Thymus (tissue), 11 donors: ENCODE measurements around the gene ACER3. TPM values are rescaled to one million over a fixed set of nuclear protein-coding genes. Genes with fewer than 3 reads are reported as not detected.
A peak's percentile ranks its signal among the peaks of the same experiment; 100 is the strongest.
"Not testable (repeated sequence)": the region's sequence is repeated elsewhere in the genome, so short reads cannot be mapped to it uniquely, and the experiment has no call there.

Experiments
- DNase-seq, 9 donors: peaks; one replicate each; pipeline ENCODE4 v3.0.0-alpha.2; 2013; ENCODE audit warnings: low spot score in 9 of 9, low read depth in 6 of 9, missing footprints in 1 of 9
- H3K27ac ChIP-seq, 2 donors: one replicate each; pipeline ENCODE4 v1.5.1; 2013; ENCODE audit warnings: control low read depth in 1 of 2, low read depth in 1 of 2, low read length in 1 of 2, mild to moderate bottlenecking in 1 of 2, moderate library complexity in 1 of 2
- H3K27me3 ChIP-seq, 2 donors: one replicate each; pipeline ENCODE4 v1.5.1; 2013; ENCODE audit warnings: low read length in 1 of 2; ENCODE audit not compliant: control insufficient read depth in 2 of 2, insufficient read depth in 1 of 2
- H3K36me3 ChIP-seq, 2 donors: one replicate each; pipeline ENCODE4 v1.5.1; 2013; ENCODE audit warnings: low read length in 1 of 2, mild to moderate bottlenecking in 1 of 2, moderate library complexity in 1 of 2; ENCODE audit not compliant: control insufficient read depth in 2 of 2, insufficient read depth in 2 of 2
- H3K4me1 ChIP-seq, 2 donors: one replicate each; pipeline ENCODE4 v1.5.1; 2013; ENCODE audit warnings: low read length in 2 of 2; ENCODE audit not compliant: control insufficient read depth in 2 of 2, insufficient read depth in 2 of 2
- H3K4me3 ChIP-seq, 2 donors: one replicate each; pipeline ENCODE4 v1.5.1; 2013; ENCODE audit warnings: low read length in 2 of 2, control low read depth in 1 of 2, mild to moderate bottlenecking in 1 of 2
- H3K9me3 ChIP-seq, 2 donors: one replicate each; pipeline ENCODE4 v1.5.1; 2013; ENCODE audit warnings: low read length in 1 of 2, mild to moderate bottlenecking in 1 of 2; ENCODE audit not compliant: control insufficient read depth in 2 of 2, insufficient read depth in 1 of 2
- WGBS: extraction: QIAGEN DNeasy Blood & Tissue Kit; methylation state at CpG from one replicate; pipeline ENCODE4 v1.1.7; 2013; 5-methylcytosine and 5-hydroxymethylcytosine counted together
- polyA plus RNA-seq: library from polyadenylated mRNA; stranded (reverse); fragments of 200-250 nt; gene quantifications from one replicate; pipeline ENCODE4 v1.2.3, GENCODE V29; 2013
- total RNA-seq: library from RNA; stranded (reverse); fragments of 120-200 nt; gene quantifications from one replicate; pipeline ENCODE4 v1.2.4, GENCODE V29; 2013
- donor health status: healthy.

Gene ACER3
- total and polyA plus RNA-seq, 2 donors: 4.2 to 4.8 TPM

DNA sequence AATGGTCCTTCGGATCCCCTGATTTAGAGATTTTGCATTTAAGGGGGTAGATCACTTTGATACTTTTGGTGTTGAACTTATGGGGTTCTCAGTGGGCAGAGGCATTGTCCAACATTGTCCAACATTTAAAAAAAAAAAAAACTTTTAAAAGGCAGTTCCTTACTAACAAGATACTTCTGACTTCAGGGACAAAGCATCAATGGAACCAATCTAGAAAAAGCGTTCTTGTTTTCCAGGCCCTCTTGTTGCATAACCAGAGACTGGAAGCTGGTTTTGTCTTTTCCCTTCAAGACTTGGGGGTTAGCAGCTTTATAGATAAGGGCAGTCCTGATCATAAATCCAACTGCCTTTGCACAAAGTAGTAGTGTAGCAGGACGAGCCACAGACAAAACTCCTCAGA is 40.4 kb downstream of the ACER3 start:
- DNase-seq: no peak
- no peaks in the 10 kb centered on the region for H3K36me3 ChIP-seq
- H3K4me3 ChIP-seq: no peak overlapping the region
- no peaks in the 10 kb centered on the region for H3K27me3 ChIP-seq
- no peaks in the 10 kb centered on the region for H3K4me1 ChIP-seq
- H3K27ac ChIP-seq: no peak overlapping the region
- no peaks in the 10 kb centered on the region for H3K9me3 ChIP-seq
- 97% methylated on average over 3 of the region's 3 CpGs for WGBS

DNA sequence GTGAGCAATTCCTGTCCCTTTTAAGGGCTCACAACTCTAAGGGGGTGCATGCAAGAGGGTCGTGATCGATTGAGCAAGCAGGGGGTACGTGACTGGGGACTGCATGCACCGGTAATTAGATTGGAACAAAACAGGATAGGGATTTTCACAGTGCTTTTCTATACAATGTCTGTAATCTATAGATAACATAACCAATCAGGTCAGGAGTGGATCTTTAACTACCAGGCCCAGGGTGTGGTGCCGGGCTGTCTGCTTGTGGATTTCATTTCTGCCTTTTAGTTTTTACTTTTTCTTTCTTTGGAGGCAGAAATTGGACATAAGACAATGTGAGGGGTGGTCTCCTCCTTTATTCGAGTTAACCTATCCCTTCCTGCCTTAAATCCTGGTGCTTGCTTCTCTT is 40.9 kb downstream of the ACER3 start:
- not testable (repeated sequence) for H3K27me3 ChIP-seq, H3K9me3 ChIP-seq
- 97% methylated on average over 6 of the region's 6 CpGs for WGBS

DNA sequence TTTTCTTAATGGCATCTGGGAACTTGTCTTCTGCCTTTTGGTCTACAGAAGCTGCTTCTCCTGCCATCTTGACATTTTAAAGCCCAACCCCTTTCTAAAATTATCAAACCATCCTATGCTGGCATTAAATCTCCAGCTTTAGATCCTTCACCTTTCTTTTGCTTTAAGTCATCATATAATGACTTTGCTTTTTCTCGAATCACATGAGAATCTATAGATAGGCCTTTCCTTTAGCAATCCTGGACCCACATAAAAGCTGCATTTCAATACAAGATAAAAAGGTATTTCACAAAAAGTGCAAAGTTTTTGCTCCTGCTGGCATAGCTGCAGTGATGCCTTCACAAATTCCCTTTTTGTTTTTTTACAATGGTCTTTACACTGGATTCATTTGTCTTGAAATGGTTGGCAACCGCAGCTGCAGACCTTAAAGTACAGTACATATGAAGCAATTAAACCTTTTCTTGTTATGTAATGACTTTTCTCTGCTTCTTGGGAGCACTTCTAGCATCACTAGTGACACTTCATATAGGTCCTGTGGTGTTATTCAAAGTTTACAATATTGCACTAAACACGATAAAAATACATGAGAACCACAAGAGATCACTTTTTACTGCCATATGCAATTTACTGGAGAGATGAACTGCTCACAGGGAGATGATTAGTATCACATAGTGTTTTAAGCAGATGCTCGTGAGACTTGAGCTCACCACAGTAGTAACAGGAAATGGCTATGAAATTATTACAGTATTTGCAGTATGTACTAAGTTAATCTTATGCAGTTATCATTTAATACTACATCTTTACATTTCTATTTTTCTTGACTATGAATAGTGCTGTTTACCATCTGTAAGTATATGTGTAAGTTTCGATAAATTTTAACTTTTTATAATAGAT is 41.6 kb downstream of the ACER3 start:
- DNase-seq: no peak
- H3K4me3 ChIP-seq: no peak overlapping the region
- H3K4me1 ChIP-seq: no peaks in the 10 kb centered on the region
- no peaks in the 10 kb centered on the region for H3K36me3 ChIP-seq
- no peaks in the 10 kb centered on the region for H3K27me3 ChIP-seq
- H3K27ac ChIP-seq: no peak overlapping the region
- H3K9me3 ChIP-seq: no peaks in the 10 kb centered on the region
- 94% methylated on average over 5 of the region's 5 CpGs for WGBS

More for the DNA sequence above, 40.9 kb downstream of the ACER3 start:
- H3K4me1 ChIP-seq, H3K27ac ChIP-seq, H3K36me3 ChIP-seq, H3K4me3 ChIP-seq, DNase-seq: not testable (repeated sequence)

GRCh38 chr11:76903325-76903724 is 42.6 kb downstream of the ACER3 start:
- no peak overlapping the region for H3K4me3 ChIP-seq
- no peaks in the 10 kb centered on the region for H3K4me1 ChIP-seq
- no peak for DNase-seq
- H3K27me3 ChIP-seq: no peaks in the 10 kb centered on the region
- no peaks in the 10 kb centered on the region for H3K9me3 ChIP-seq
- WGBS: 90% methylated on average over 3 of the region's 3 CpGs
- no peaks in the 10 kb centered on the region for H3K36me3 ChIP-seq
- H3K27ac ChIP-seq: no peak overlapping the region

- Histone ChIP-seq H3K9me3 (no peaks in the 10 kb centered on the region), H3K4me1 (no peaks in the 10 kb centered on the region), H3K36me3 (no peaks in the 10 kb centered on the region), H3K27ac (no peak overlapping the region), H3K4me3 (no peak overlapping the region), H3K27me3 (no peaks in the 10 kb centered on the region)
- no peak for DNase-seq
- 97% methylated on average over 9 of the region's 9 CpGs for WGBS
These were observed 50.1 kb downstream of the ACER3 start for GRCh38 chr11:76910620-76911414.

DNA sequence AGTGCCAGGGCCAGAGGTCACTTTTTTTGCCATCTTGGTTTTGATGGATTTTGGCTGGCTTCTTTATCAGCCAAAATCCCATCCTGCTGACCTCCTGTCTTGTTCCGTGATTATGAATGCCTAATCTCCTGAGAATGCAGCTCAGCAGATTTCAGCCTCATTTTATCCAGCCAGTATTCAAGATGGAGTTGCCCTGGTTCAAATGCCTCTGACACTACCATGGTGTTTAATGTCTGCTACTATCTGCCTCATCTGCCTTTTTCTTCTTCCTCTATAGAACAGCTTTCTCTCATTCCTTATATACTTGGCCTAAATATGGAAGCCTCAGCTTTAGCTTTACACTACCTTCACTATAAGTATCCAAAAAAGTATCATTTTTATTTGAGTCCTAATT is 50.7 kb downstream of the ACER3 start:
- no peak overlapping the region for H3K4me3 ChIP-seq
- H3K36me3 ChIP-seq: no peaks in the 10 kb centered on the region
- no peaks in the 10 kb centered on the region for H3K4me1 ChIP-seq
- no peak for DNase-seq
- WGBS: 98% methylated on average over 1 of the region's 1 CpG
- H3K9me3 ChIP-seq: no peaks in the 10 kb centered on the region
- no peak overlapping the region for H3K27ac ChIP-seq
- no peaks in the 10 kb centered on the region for H3K27me3 ChIP-seq

- Histone ChIP-seq H3K4me1 (peaks cover 0 to 5% of the 10 kb centered on the region in 2 donors), H3K27ac (no peak overlapping the region), H3K4me3 (no peak overlapping the region), H3K9me3 (no peaks in the 10 kb centered on the region), H3K36me3 (no peaks in the 10 kb centered on the region), H3K27me3 (no peaks in the 10 kb centered on the region)
- DNase-seq: peak in 1 of 9 donors; percentile 10
- WGBS: 85% methylated on average over 1 of the region's 1 CpG
These were observed 56.0 kb downstream of the ACER3 start for GRCh38 chr11:76916712-76917111.

DNA sequence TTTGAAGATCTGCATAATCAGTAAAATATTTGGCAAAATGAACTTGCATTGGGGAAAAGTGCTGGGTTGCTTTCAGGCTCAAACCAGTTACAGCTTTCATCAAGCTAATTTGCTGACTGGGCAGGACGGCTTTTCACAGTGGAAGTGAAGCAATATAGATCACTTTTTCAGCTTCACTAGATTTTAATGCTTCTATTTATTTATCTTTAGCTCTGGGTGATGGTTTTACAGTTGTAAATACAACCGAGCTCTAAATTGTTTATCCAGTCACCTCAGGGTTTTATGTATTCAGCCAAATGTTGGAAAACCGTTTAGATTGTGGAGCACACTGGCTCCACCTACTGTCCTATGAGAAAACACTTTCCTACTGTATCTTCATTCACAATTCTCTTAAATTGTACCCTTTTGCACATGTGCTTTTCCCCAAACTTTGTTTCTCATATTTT is 58.2 kb downstream of the ACER3 start:
- no peak overlapping the region for H3K27ac ChIP-seq
- DNase-seq: peak in 7 of 9 donors; percentile 13 to 69 (median 45)
- WGBS: 35% methylated on average over 3 of the region's 3 CpGs
- H3K4me3 ChIP-seq: no peak overlapping the region
- peaks cover 0 to 5% of the 10 kb centered on the region in 2 donors for H3K4me1 ChIP-seq
- H3K9me3 ChIP-seq: no peaks in the 10 kb centered on the region
- no peaks in the 10 kb centered on the region for H3K27me3 ChIP-seq
- no peaks in the 10 kb centered on the region for H3K36me3 ChIP-seq

DNA sequence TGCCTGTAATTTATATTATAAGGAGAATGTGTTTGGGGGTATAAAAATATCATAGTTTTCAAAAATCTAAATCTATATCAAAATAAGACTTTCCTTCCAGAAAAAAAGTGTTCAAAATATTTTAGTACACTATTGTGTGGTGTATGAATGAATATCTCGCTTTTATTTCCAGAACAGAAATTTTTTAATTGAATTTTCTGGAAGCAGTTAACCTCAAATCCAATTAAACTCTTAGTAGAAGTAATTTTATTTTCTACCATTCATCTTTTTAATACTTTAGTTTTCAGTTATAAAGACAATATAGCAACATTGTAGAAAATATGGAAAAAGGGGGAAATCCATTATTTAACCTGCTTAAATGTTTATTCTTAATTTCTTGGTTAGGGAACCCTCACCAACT is 58.7 kb downstream of the ACER3 start:
- Histone ChIP-seq H3K36me3 (no peaks in the 10 kb centered on the region), H3K4me3 (no peak overlapping the region), H3K27me3 (no peaks in the 10 kb centered on the region), H3K9me3 (no peaks in the 10 kb centered on the region), H3K27ac (no peak overlapping the region), H3K4me1 (peaks cover 0 to 5% of the 10 kb centered on the region in 2 donors)
- WGBS: 76% methylated on average over 1 of the region's 1 CpG
- no peak for DNase-seq
